Esophagus muscularis mucosa (tissue), 4 donors: ENCODE results near the gene MDC1. TPM values are rescaled to one million over a fixed set of nuclear protein-coding genes. Genes with fewer than 3 reads are reported as not detected.
A peak's percentile ranks its signal among the peaks of the same experiment; 100 is the strongest.

Experiments
- DNase-seq: peaks from one replicate; pipeline ENCODE4 v3.0.0-alpha.2; 2017; ENCODE audit errors: extremely low spot score
- H3K27ac ChIP-seq, 4 donors: fragments of 200-600 bp; sonication (generic); replicated peaks in 1 of 4; 1 replicate in 3 of 4; 2 replicates in 1 of 4; pipeline ENCODE4 v1.5.1; 2016 to 2019; ENCODE audit warnings: mild to moderate bottlenecking in 1 of 4
- H3K27me3 ChIP-seq, 4 donors: fragments of 200-600 bp; sonication (generic); one replicate each; pipeline versions ENCODE4 v1.5.1 to v1.6.0; 2016 to 2019
- H3K36me3 ChIP-seq, 4 donors: fragments of 200-600 bp; sonication (generic); one replicate each; pipeline ENCODE4 v1.5.1; 2016 to 2019
- H3K4me1 ChIP-seq, 4 donors: fragments of 200-600 bp; sonication (generic); one replicate each; pipeline ENCODE4 v1.5.1; 2016 to 2019
- H3K4me3 ChIP-seq, 4 donors: fragments of 200-600 bp; sonication (generic); 1 replicate in 2 of 4; 2 replicates in 2 of 4; pipeline ENCODE4 v1.5.1; 2016 to 2019; ENCODE audit warnings: mild to moderate bottlenecking in 4 of 4, moderate library complexity in 1 of 4
- H3K9me3 ChIP-seq, 4 donors: fragments of 200-600 bp; sonication (generic); 1 replicate in 3 of 4; 2 replicates in 1 of 4; pipeline ENCODE4 v1.5.1; 2016 to 2019
- CTCF ChIP-seq, 3 experiments: fragments of 200-600 bp in 2 of 3; fragments of 450-650 bp in 1 of 3; sonication (generic) in 2 of 3; IDR thresholded peaks; one replicate each; pipeline ENCODE4 v1.5.1; 2017 to 2019; ENCODE audit warnings: antibody characterized with exemption in 3 of 3, mild to moderate bottlenecking in 2 of 3, moderate library complexity in 1 of 3
- EP300 ChIP-seq: sonication (generic); formaldehyde crosslinking; IDR thresholded peaks from one replicate; pipeline ENCODE4 v1.6.1; 2017; ENCODE audit warnings: antibody characterized with exemption
- POLR2A ChIP-seq: fragments of 450-650 bp; IDR thresholded peaks from one replicate; pipeline ENCODE4 v1.6.1; 2017; ENCODE audit warnings: antibody characterized with exemption, moderate library complexity, mild to moderate bottlenecking, low read depth
- POLR2AphosphoS5 ChIP-seq, 2 donors: sonication (generic); formaldehyde crosslinking; IDR thresholded peaks; one replicate each; pipeline ENCODE4 v1.6.1; 2017; ENCODE audit warnings: antibody characterized with exemption in 2 of 2
- WGBS: methylation state at CpG from one replicate; pipeline ENCODE4 v1.1.5; 2018; 5-methylcytosine and 5-hydroxymethylcytosine counted together
- intact Hi-C: fragments of 100-400 bp; cut with DNase I; formaldehyde crosslinking; loops from one replicate; pipeline ENCODE4 v1.15.1; 2023
- total RNA-seq, 4 donors: library from RNA; depleted of rRNA; stranded (reverse); fragments of >200 nt; gene quantifications; one replicate each; pipeline versions ENCODE4 v1.1.0 to v1.2.1, GENCODE V29; 2016

Gene MDC1
- total RNA-seq, 4 donors from 2014 or later, result 10.8 to 20.3 (median 13.1) TPM

GRCh38 chr6:30735668-30736314 lies 18.7 kb upstream of the MDC1 start:
- Histone ChIP-seq H3K27me3 (no peaks in the 10 kb centered on the region), H3K36me3 (peaks cover 48 to 99% (median 92%) of the 10 kb centered on the region in 4 donors), H3K4me1 (peaks cover 37 to 54% (median 47%) of the 10 kb centered on the region in 4 donors), H3K4me3 (no peak overlapping the region), H3K27ac (no peak overlapping the region), H3K9me3 (no peaks in the 10 kb centered on the region)
- 89% methylated on average over 8 of the region's 8 CpGs for WGBS
- TF ChIP-seq POLR2A (no peak), POLR2AphosphoS5 (IDR thresholded peaks at IDR 0.05) (no peak), EP300 (no peak), CTCF (IDR thresholded peaks at IDR 0.05) (no peak)
- intact Hi-C loops, result no loop called here
- DNase-seq, result no peak

GRCh38 chr6:30732237-30732943 lies 15.3 kb upstream of the MDC1 start:
- Histone ChIP-seq H3K4me3 (no peak overlapping the region), H3K27ac (no peak overlapping the region), H3K9me3 (no peaks in the 10 kb centered on the region), H3K4me1 (peaks cover 14 to 40% (median 30%) of the 10 kb centered on the region in 4 donors), H3K36me3 (peaks cover 45 to 99% (median 93%) of the 10 kb centered on the region in 4 donors), H3K27me3 (no peaks in the 10 kb centered on the region)
- 86% methylated on average over 11 of the region's 12 CpGs for WGBS
- intact Hi-C loops, result no loop called here
- DNase-seq, result no peak
- TF ChIP-seq CTCF (IDR thresholded peaks at IDR 0.05) (no peak), POLR2AphosphoS5 (IDR thresholded peaks at IDR 0.05) (no peak), POLR2A (no peak), EP300 (no peak)

GRCh38 chr6:30730601-30731435 lies 13.7 kb upstream of the MDC1 start:
- 47% methylated on average over 26 of the region's 30 CpGs for WGBS
- Histone ChIP-seq H3K9me3 (no peaks in the 10 kb centered on the region), H3K4me3 (peak overlapping the region in 1 of 4 donors; percentile 4), H3K4me1 (peaks cover 10 to 44% (median 25%) of the 10 kb centered on the region in 4 donors), H3K27me3 (no peaks in the 10 kb centered on the region), H3K36me3 (peaks cover 43 to 97% (median 90%) of the 10 kb centered on the region in 4 donors), H3K27ac (peak overlapping the region; percentile 13 to 72 (median 54))
- peak; percentile 58 to 74 (median 61) for TF ChIP-seq CTCF (IDR thresholded peaks at IDR 0.05)
- TF ChIP-seq POLR2A, result no peak
- TF ChIP-seq EP300, result no peak
- no peak for TF ChIP-seq POLR2AphosphoS5 (IDR thresholded peaks at IDR 0.05)
- no peak for DNase-seq
- intact Hi-C loops, result no loop called here

- Histone ChIP-seq H3K9me3 (no peaks in the 10 kb centered on the region), H3K4me1 (peaks cover 27 to 68% (median 48%) of the 10 kb centered on the region in 4 donors), H3K36me3 (peaks cover 35 to 97% (median 93%) of the 10 kb centered on the region in 4 donors), H3K27me3 (no peaks in the 10 kb centered on the region), H3K4me3 (no peak overlapping the region), H3K27ac (peak overlapping the region; percentile 1 to 98 (median 34))
- WGBS, result 62% methylated on average over 7 of the region's 7 CpGs
- TF ChIP-seq CTCF (IDR thresholded peaks at IDR 0.05) (no peak), EP300 (no peak), POLR2AphosphoS5 (IDR thresholded peaks at IDR 0.05) (no peak), POLR2A (no peak)
- DNase-seq, result no peak
- intact Hi-C loops, result no loop called here
These were observed 11.0 kb upstream of the MDC1 start for GRCh38 chr6:30727920-30728553.
